Choroid plexus epithelial cell (primary cell): ENCODE data around the gene TMEM269.
"Not testable (repeated sequence)": the region's sequence is repeated elsewhere in the genome, so short reads cannot be mapped to it uniquely, and the experiment has no call there.

Experiments used
- DNase-seq: peaks from one replicate; pipeline ENCODE4 v3.0.0-alpha.2; 2010; ENCODE audit warnings: low read depth
- H3K4me3 ChIP-seq: 2 replicates; pipeline ENCODE4 v1.5.1; 2011; ENCODE audit warnings: low read depth, mild to moderate bottlenecking, control low read depth, low read length, moderate library complexity
- CTCF ChIP-seq: conservative IDR thresholded peaks from 2 replicates; pipeline ENCODE4 v1.5.1; 2011; ENCODE audit warnings: low read depth, mild to moderate bottlenecking, control low read depth, inconsistent platforms, low read length, moderate library complexity

TMEM269 gene

GRCh38 chr1:42748021-42748420 lies 36.8 kb upstream of the TMEM269 start:
- no peak for TF ChIP-seq CTCF
- no peak for DNase-seq
- H3K4me3 ChIP-seq: no peak overlapping the region

- no peak for DNase-seq
- H3K4me3 ChIP-seq: no peak overlapping the region
- TF ChIP-seq CTCF: no peak
Observed at GRCh38 chr1:42748461-42749410, 36.1 kb upstream of the TMEM269 start.

DNA sequence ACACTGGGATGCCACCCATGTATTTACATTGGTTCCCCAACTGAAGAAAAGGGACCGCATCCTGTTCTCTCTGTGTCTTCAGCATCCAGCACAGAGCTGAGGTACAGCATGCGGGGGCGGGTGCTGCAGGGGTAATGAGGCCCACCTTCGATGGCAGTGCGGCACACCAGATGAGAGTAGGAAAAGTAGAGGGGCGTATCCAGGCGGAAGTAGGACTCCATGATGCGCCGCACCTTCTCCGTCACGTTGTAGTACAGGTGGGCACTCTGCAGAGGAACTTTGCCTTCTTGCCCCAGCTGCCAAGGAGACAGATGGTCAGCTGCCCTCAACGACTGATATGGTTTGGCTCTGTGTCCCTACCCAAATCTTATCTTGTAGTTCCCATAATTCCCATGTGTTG lies 34.8 kb upstream of the TMEM269 start:
- no peak for TF ChIP-seq CTCF
- no peak for DNase-seq
- H3K4me3 ChIP-seq: no peak overlapping the region

GRCh38 chr1:42751511-42752070 lies 33.2 kb upstream of the TMEM269 start:
- H3K4me3 ChIP-seq, DNase-seq: not testable (repeated sequence)

DNA sequence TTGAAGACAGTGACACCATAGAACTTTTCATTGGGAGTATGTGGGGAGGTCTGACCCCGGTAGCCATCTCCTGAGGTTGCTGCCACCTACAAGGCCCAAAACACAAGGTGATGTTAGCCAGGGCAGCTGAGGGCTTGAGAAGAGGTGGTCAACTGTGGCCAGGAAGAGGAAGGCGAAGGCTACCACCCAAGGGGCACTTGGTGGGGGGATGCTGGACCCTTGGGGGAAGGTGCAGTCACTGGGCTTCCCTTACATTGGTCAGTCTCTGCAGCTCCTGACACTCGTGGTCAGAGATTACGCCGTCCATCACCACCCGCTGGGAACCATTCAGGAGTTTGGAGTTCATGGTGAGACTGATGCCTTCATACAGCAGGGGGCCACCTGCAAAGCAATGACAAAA lies 32.5 kb upstream of the TMEM269 start:
- DNase-seq: no peak
- TF ChIP-seq CTCF: no peak
- no peak overlapping the region for H3K4me3 ChIP-seq

DNA sequence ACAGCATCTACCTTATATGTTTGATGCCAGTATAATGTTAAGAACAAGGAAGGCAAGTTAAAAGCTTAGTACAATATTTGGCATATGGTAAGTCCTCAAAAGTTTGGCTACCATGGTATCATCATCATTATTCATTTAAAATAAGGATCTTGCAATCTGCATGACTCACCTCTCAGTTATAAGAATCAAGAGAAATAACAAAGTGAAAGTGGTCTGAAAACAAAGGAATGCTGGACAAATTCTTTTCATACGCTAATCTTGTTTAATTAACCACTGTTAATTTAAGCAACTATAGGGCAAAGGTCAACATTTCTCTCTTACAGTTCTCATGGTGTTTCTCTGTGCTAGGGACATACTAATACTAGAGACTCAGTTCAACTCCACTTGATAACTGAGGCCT lies 31.7 kb upstream of the TMEM269 start:
- no peak for TF ChIP-seq CTCF
- DNase-seq: peak; percentile 73
- no peak overlapping the region for H3K4me3 ChIP-seq

GRCh38 chr1:42756956-42757891 lies 27.6 kb upstream of the TMEM269 start:
- peak; percentile 85 for DNase-seq
- H3K4me3 ChIP-seq: no peak overlapping the region
- TF ChIP-seq CTCF: peak; percentile 75
